Endothelial cell (in vitro differentiated cells): Measurements from ENCODE around the gene SCD. TPM values are rescaled to one million over a fixed set of nuclear protein-coding genes. Genes with fewer than 3 reads are reported as not detected.

Source experiments
- DNase-seq: peaks from one replicate; pipeline ENCODE4 v3.0.0; 2021; ENCODE audit warnings: low spot score
- H3K27ac Mint-ChIP-seq: one replicate; pipeline ENCODE4 v1.8.0; 2021; ENCODE audit warnings: mixed read lengths, inconsistent platforms; ENCODE audit not compliant: unreplicated experiment
- H3K27me3 Mint-ChIP-seq: one replicate; pipeline ENCODE4 v1.8.0; 2021; ENCODE audit warnings: mild to moderate bottlenecking, moderate library complexity, mixed read lengths, inconsistent platforms; ENCODE audit not compliant: unreplicated experiment
- H3K36me3 Mint-ChIP-seq: one replicate; pipeline ENCODE4 v1.8.0; 2021; ENCODE audit warnings: mild to moderate bottlenecking, low read depth, mixed read lengths, inconsistent platforms; ENCODE audit not compliant: unreplicated experiment
- H3K4me1 Mint-ChIP-seq: one replicate; pipeline ENCODE4 v1.8.0; 2021; ENCODE audit warnings: mild to moderate bottlenecking, mixed read lengths, inconsistent platforms; ENCODE audit not compliant: unreplicated experiment
- H3K4me3 Mint-ChIP-seq: one replicate; pipeline ENCODE4 v1.8.0; 2021; ENCODE audit warnings: mild to moderate bottlenecking, mixed read lengths, inconsistent platforms; ENCODE audit not compliant: unreplicated experiment
- H3K9me3 Mint-ChIP-seq: one replicate; pipeline ENCODE4 v1.8.0; 2021; ENCODE audit warnings: mixed read lengths, inconsistent platforms; ENCODE audit not compliant: unreplicated experiment
- total RNA-seq: library from RNA; stranded (reverse); fragmentation: NEBNext Ultra II Directional; extraction: Animal tissue kit (Norgen Biotek cat#: 25700); gene quantifications from one replicate; pipeline ENCODE4 v1.2.1, GENCODE V29; 2021; ENCODE audit not compliant: unreplicated experiment
- TF ChIP-seq, protein P1 (sequence below): fragments of 200-600 bp; sonication (generic); IDR thresholded peaks from one replicate; pipeline ENCODE4 v1.5.0; 2021; ENCODE audit warnings: antibody characterized with exemption; ENCODE audit not compliant: unreplicated experiment

SCD gene
- total RNA-seq, 1 donor from 2014 or later, result 627 TPM

- TF ChIP-seq, protein P1, sequence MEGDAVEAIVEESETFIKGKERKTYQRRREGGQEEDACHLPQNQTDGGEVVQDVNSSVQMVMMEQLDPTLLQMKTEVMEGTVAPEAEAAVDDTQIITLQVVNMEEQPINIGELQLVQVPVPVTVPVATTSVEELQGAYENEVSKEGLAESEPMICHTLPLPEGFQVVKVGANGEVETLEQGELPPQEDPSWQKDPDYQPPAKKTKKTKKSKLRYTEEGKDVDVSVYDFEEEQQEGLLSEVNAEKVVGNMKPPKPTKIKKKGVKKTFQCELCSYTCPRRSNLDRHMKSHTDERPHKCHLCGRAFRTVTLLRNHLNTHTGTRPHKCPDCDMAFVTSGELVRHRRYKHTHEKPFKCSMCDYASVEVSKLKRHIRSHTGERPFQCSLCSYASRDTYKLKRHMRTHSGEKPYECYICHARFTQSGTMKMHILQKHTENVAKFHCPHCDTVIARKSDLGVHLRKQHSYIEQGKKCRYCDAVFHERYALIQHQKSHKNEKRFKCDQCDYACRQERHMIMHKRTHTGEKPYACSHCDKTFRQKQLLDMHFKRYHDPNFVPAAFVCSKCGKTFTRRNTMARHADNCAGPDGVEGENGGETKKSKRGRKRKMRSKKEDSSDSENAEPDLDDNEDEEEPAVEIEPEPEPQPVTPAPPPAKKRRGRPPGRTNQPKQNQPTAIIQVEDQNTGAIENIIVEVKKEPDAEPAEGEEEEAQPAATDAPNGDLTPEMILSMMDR, result no peak
- DNase-seq, result no peak
- H3K4me3 Mint-ChIP-seq, result no peak within 1 kb of the TSS
- H3K27ac Mint-ChIP-seq, result no peak within 1 kb of the TSS
- H3K9me3 Mint-ChIP-seq, result no peaks in the 10 kb centered on the region
- no peaks in the 10 kb centered on the region for H3K36me3 Mint-ChIP-seq
- peaks cover 16% of the 10 kb centered on the region for H3K4me1 Mint-ChIP-seq
- H3K27me3 Mint-ChIP-seq, result peaks cover 3% of the 10 kb centered on the region
Measured at GRCh38 chr10:100330079-100330478, 17.0 kb upstream of the SCD start, which contains the start of gene PKD2L1. Gene PKD2L1, minus strand, starts transcription at chr10:100330228. Its CDS starts 125 bp downstream, at chr10:100330103.

GRCh38 chr10:100333106-100333505 is 13.9 kb upstream of the SCD start:
- peaks cover 9% of the 10 kb centered on the region for H3K4me1 Mint-ChIP-seq
- no peaks in the 10 kb centered on the region for H3K9me3 Mint-ChIP-seq
- DNase-seq, result no peak
- H3K36me3 Mint-ChIP-seq, result no peaks in the 10 kb centered on the region
- TF ChIP-seq, protein P1, result no peak
- H3K27ac Mint-ChIP-seq, result no peak overlapping the region
- no peak overlapping the region for H3K4me3 Mint-ChIP-seq
- no peaks in the 10 kb centered on the region for H3K27me3 Mint-ChIP-seq

DNA sequence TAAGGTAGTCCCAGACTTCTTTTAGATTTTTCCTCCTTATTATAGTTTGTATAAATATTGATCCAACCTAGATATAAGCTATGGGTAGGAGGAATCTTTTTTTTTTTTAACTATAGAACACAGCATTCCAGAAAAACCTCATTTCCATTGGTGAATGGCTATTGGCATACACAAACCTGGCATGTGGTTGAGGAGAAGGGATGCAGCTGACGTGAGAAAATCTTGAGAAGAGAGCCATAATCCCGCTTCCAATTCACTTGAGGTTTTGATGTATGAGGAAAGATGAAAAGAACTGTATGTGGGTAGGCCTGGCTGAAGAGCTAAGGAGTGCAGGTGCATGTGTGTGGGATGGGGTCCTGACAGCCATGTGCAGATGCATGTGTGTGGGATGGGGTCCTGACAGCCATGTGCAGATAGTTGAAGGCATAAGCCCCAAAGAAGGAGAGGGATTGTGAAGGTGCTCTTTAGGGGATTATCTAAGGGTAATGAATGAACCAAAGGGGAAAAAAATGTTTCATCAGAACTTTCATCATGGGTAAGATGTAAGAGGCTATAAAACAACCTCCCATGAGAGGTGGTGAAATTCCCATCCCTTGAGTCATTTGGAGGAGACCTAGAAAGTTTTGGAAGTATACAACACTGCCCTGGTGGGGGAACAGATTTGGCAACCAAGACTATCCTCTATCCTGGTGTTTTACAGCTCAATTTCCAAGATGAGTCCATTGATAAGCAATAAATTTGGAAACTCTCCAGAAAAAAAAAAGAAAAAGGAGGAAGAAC is 13.2 kb upstream of the SCD start:
- H3K36me3 Mint-ChIP-seq, result no peaks in the 10 kb centered on the region
- no peaks in the 10 kb centered on the region for H3K27me3 Mint-ChIP-seq
- TF ChIP-seq, protein P1, result no peak
- no peak overlapping the region for H3K27ac Mint-ChIP-seq
- DNase-seq, result no peak
- peaks cover 8% of the 10 kb centered on the region for H3K4me1 Mint-ChIP-seq
- H3K9me3 Mint-ChIP-seq, result no peaks in the 10 kb centered on the region
- no peak overlapping the region for H3K4me3 Mint-ChIP-seq

- DNase-seq, result no peak
- H3K36me3 Mint-ChIP-seq, result no peaks in the 10 kb centered on the region
- H3K4me1 Mint-ChIP-seq, result peaks cover 6% of the 10 kb centered on the region
- H3K27me3 Mint-ChIP-seq, result no peaks in the 10 kb centered on the region
- no peak overlapping the region for H3K4me3 Mint-ChIP-seq
- TF ChIP-seq, protein P1, result no peak
- H3K27ac Mint-ChIP-seq, result no peak overlapping the region
- H3K9me3 Mint-ChIP-seq, result no peaks in the 10 kb centered on the region
Measured at GRCh38 chr10:100334762-100335161, 12.3 kb upstream of the SCD start.

DNA sequence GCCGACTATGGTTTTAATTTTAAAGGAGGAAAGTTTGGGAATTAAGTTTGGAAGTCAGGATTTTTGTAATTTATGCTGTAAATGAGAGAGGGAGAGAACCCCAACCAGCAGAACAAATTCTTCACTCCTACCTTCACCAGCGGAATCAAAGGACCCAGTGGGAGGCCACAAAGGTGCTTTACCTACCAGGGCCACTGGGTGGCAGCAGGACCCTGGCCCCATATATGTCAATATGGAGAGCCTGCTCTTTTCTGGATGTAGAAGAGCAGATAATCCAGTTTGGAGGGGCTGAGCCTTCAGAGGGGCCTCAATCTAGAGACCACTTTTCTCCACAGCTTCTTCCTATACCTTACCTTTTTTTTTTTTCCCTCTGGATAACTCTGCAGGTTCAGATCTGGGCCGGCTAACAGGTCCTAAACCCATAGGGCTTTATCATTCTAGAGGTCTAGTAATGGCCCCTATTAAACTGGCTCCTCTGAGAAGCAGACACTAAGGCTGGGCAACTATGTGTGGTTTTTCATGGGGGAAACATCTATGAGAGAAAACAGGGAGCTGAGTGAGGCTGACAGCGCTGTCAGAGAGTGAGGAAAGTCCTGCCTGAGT is 8.5 kb upstream of the SCD start:
- Mint-ChIP-seq H3K27me3 (no peaks in the 10 kb centered on the region), H3K4me1 (peaks cover 17% of the 10 kb centered on the region), H3K4me3 (no peak overlapping the region), H3K9me3 (no peaks in the 10 kb centered on the region), H3K36me3 (no peaks in the 10 kb centered on the region), H3K27ac (no peak overlapping the region)
- TF ChIP-seq, protein P1, result peak; percentile 90
- DNase-seq, result peak; percentile 85
